K562 (cell line): ENCODE measurements around the gene SPAG17.

Source experiments
- BCLAF1 ChIP-seq, 2 experiments: fragments of 450-650 bp in 1 of 2; IDR thresholded peaks; 2 replicates each; pipeline ENCODE4 v1.6.1; 2011 to 2017; ENCODE audit warnings: low read depth in 2 of 2, antibody characterized with exemption in 1 of 2, borderline replicate concordance in 1 of 2, low read length in 1 of 2, mild to moderate bottlenecking in 1 of 2, mixed read lengths in 1 of 2; ENCODE audit not compliant: control insufficient read depth in 1 of 2
- CTCF ChIP-seq, 3 experiments: IDR thresholded peaks in 2 of 3; conservative IDR thresholded peaks in 1 of 3; 2 replicates each; pipeline ENCODE4 v1.5.1; 2011 to 2012; ENCODE audit warnings: low read length in 3 of 3, mild to moderate bottlenecking in 3 of 3, control low read depth in 2 of 3, improper control_type of control experiment in 1 of 3, inconsistent platforms in 1 of 3, low read depth in 1 of 3, mixed read lengths in 1 of 3, moderate library complexity in 1 of 3; ENCODE audit not compliant: insufficient read depth in 2 of 3
- HDAC2 ChIP-seq: fragments of 450-650 bp; IDR thresholded peaks from 2 replicates; pipeline ENCODE4 v1.6.1; 2016; ENCODE audit warnings: mild to moderate bottlenecking
- LEF1 ChIP-seq: fragments of 450-650 bp; IDR thresholded peaks from 2 replicates; pipeline ENCODE4 v1.6.1; 2016; ENCODE audit warnings: mild to moderate bottlenecking
- POLR2AphosphoS5 ChIP-seq: IDR thresholded peaks from 2 replicates; pipeline ENCODE4 v1.6.1; 2011; ENCODE audit warnings: mild to moderate bottlenecking, low read depth, low read length, moderate library complexity; ENCODE audit not compliant: control insufficient read depth, insufficient read depth
- RBM39 ChIP-seq: fragments of 200-400 bp; formaldehyde crosslinking; optimal IDR thresholded peaks from 2 replicates; pipeline ENCODE3; 2018; ENCODE audit warnings: low read depth, low read length
- RREB1 ChIP-seq: fragments of 250-450 bp; sonication (Bioruptor Pico); IDR thresholded peaks from 2 replicates; pipeline ENCODE4 v1.4.0; 2020
- STAG1 ChIP-seq: sonication (generic); formaldehyde crosslinking; IDR thresholded peaks from 2 replicates; pipeline ENCODE4 v1.5.0; 2020; ENCODE audit warnings: missing genetic modification reagents, borderline replicate concordance
- UBTF ChIP-seq, 2 experiments: IDR thresholded peaks; 2 replicates each; pipeline ENCODE4 v1.6.1; 2012; ENCODE audit warnings: improper control_type of control experiment in 2 of 2, low read depth in 2 of 2, low read length in 2 of 2, borderline replicate concordance in 1 of 2
- ZNF24 ChIP-seq: fragments of 450-650 bp; IDR thresholded peaks from 2 replicates; pipeline ENCODE4 v1.6.1; 2016
- ZNF274 ChIP-seq: IDR thresholded peaks from 2 replicates; pipeline ENCODE4 v1.6.1; 2011; ENCODE audit warnings: low read depth, mild to moderate bottlenecking, low read length, moderate library complexity, borderline replicate concordance

- TF ChIP-seq CTCF (IDR thresholded peaks at IDR 0.05 in 2 of 3, conservative IDR thresholded peaks at IDR 0.05 in 1 of 3; ENCODE audit: insufficient read depth in 2 of 3, low read depth in 1 of 3, low read length in 3 of 3) (no peak), HDAC2 (no peak), ZNF274 (no peak), RREB1 (CRISPR knock-in tag) (no peak), UBTF (IDR thresholded peaks at IDR 0.05; ENCODE audit: borderline replicate concordance in 1 of 2, low read depth in 2 of 2, low read length in 2 of 2) (no peak), RBM39 (no peak), LEF1 (no peak), POLR2AphosphoS5 (no peak), BCLAF1 (IDR thresholded peaks at IDR 0.05; ENCODE audit: borderline replicate concordance in 1 of 2, control insufficient read depth in 1 of 2, low read depth in 2 of 2, low read length in 1 of 2) (no peak), ZNF24 (no peak), STAG1 (no peak)
Observed at GRCh38 chr1:118204105-118204504, 19.1 kb upstream of the SPAG17 start.
